CD4-positive, CD25-positive, alpha-beta regulatory T cell (primary cell): ENCODE results near the gene ANO6. TPM values are rescaled to one million over a fixed set of nuclear protein-coding genes. Genes with fewer than 3 reads are reported as not detected.

ENCODE experiments used
- ATAC-seq, 2 donors: fragments of 150-1000 bp; cut with Tn5 transposase; one replicate each; pipeline ENCODE4 v1.10.0; 2021; ENCODE audit warnings: low read depth in 2 of 2, moderate number of reproducible peaks in 2 of 2, moderate library complexity in 1 of 2
- DNase-seq, 3 donors: peaks; one replicate each; pipeline versions ENCODE4 v3.0.0 to v3.0.0-alpha.2; 2012 to 2022; ENCODE audit warnings: mixed read lengths in 1 of 3
- H3K27ac ChIP-seq: one replicate; pipeline ENCODE4 v1.7.0; 2013; ENCODE audit warnings: mild to moderate bottlenecking, low read length; ENCODE audit not compliant: insufficient read depth, poor library complexity, severe bottlenecking
- H3K27me3 ChIP-seq: one replicate; pipeline ENCODE4 v1.7.0; 2013; ENCODE audit warnings: low read length; ENCODE audit not compliant: control insufficient read depth, insufficient read depth
- H3K36me3 ChIP-seq: one replicate; pipeline ENCODE4 v1.7.0; 2013; ENCODE audit warnings: mild to moderate bottlenecking, low read length, moderate library complexity; ENCODE audit not compliant: control insufficient read depth, insufficient read depth
- H3K4me1 ChIP-seq: 2 replicates; pipeline ENCODE4 v1.7.0; 2013; ENCODE audit warnings: mild to moderate bottlenecking, low read length; ENCODE audit not compliant: insufficient read depth, control insufficient read depth, poor library complexity, severe bottlenecking
- H3K4me3 ChIP-seq: one replicate; pipeline ENCODE4 v1.7.0; 2013; ENCODE audit warnings: low read depth, mild to moderate bottlenecking, low read length, moderate library complexity
- H3K9me3 ChIP-seq, 2 experiments: 1 replicate in 1 of 2; 2 replicates in 1 of 2; pipeline ENCODE4 v1.7.0; 2013; ENCODE audit warnings: low read length in 2 of 2, mild to moderate bottlenecking in 1 of 2, moderate library complexity in 1 of 2; ENCODE audit not compliant: control insufficient read depth in 2 of 2
- H3K27ac Mint-ChIP-seq, 3 donors: one replicate each; pipeline ENCODE4 v1.8.0; 2020 to 2022; ENCODE audit warnings: mild to moderate bottlenecking in 3 of 3, mixed read lengths in 3 of 3, moderate library complexity in 2 of 3
- H3K27me3 Mint-ChIP-seq: one replicate; pipeline ENCODE4 v1.8.0; 2022; ENCODE audit warnings: mild to moderate bottlenecking, mixed read lengths
- H3K36me3 Mint-ChIP-seq: one replicate; pipeline ENCODE4 v1.8.0; 2020; ENCODE audit warnings: mixed read lengths
- H3K4me1 Mint-ChIP-seq, 4 donors: one replicate each; pipeline ENCODE4 v1.8.0; 2020 to 2022; ENCODE audit warnings: mixed read lengths in 4 of 4, mild to moderate bottlenecking in 1 of 4
- H3K4me3 Mint-ChIP-seq, 4 donors: one replicate each; pipeline ENCODE4 v1.8.0; 2020 to 2022; ENCODE audit warnings: mild to moderate bottlenecking in 4 of 4, mixed read lengths in 4 of 4, moderate library complexity in 3 of 4
- H3K9me3 Mint-ChIP-seq, 7 donors: one replicate each; pipeline ENCODE4 v1.8.0; 2020 to 2022; ENCODE audit warnings: mixed read lengths in 7 of 7, mild to moderate bottlenecking in 3 of 7, moderate library complexity in 2 of 7
- polyA plus RNA-seq, 4 donors: library from polyadenylated mRNA; unstranded; fragments of 300-500 nt; fragmentation: Illumina TruSeq; gene quantifications; one replicate each; pipeline ENCODE4 v1.2.3, GENCODE V29; 2021
- total RNA-seq: library from RNA; stranded (reverse); gene quantifications from one replicate; pipeline ENCODE4 v1.2.3, GENCODE V29; 2022

The ANO6 gene
- total and polyA plus RNA-seq, 5 donors from 2014 or later: 19.9 to 30.1 (median 24.7) TPM

- H3K4me3 ChIP-seq: no peak overlapping the region
- DNase-seq (no peak), ATAC-seq (no peak)
- Mint-ChIP-seq H3K27ac (no peak overlapping the region), H3K9me3 (peaks cover 0 to 4% (median 0%) of the 10 kb centered on the region in 7 donors), H3K36me3 (no peaks in the 10 kb centered on the region), H3K27me3 (peaks cover 8% of the 10 kb centered on the region), H3K4me1 (no peaks in the 10 kb centered on the region), H3K4me3 (no peak overlapping the region)
- H3K36me3 ChIP-seq: no peaks in the 10 kb centered on the region
- no peaks in the 10 kb centered on the region for H3K4me1 ChIP-seq
- H3K9me3 ChIP-seq: no peaks in the 10 kb centered on the region
- peaks cover 2% of the 10 kb centered on the region for H3K27me3 ChIP-seq
- H3K27ac ChIP-seq: no peak overlapping the region
Measured at GRCh38 chr12:45458854-45459807, 243.2 kb downstream of the ANO6 start.

- ATAC-seq (no peak), DNase-seq (no peak)
- Histone ChIP-seq H3K27me3 (peaks cover 2% of the 10 kb centered on the region), H3K9me3 (no peaks in the 10 kb centered on the region), H3K36me3 (no peaks in the 10 kb centered on the region), H3K4me1 (no peaks in the 10 kb centered on the region), H3K4me3 (no peak overlapping the region), H3K27ac (no peak overlapping the region)
- no peaks in the 10 kb centered on the region for H3K36me3 Mint-ChIP-seq
- peaks cover 0 to 4% (median 0%) of the 10 kb centered on the region in 7 donors for H3K9me3 Mint-ChIP-seq
- no peak overlapping the region for H3K4me3 Mint-ChIP-seq
- H3K27ac Mint-ChIP-seq: no peak overlapping the region
- peaks cover 19% of the 10 kb centered on the region for H3K27me3 Mint-ChIP-seq
- no peaks in the 10 kb centered on the region for H3K4me1 Mint-ChIP-seq
Measured at GRCh38 chr12:45462506-45462905, 246.6 kb downstream of the ANO6 start.

GRCh38 chr12:45464699-45465098 lies 248.8 kb downstream of the ANO6 start:
- H3K36me3 Mint-ChIP-seq: no peaks in the 10 kb centered on the region
- no peak overlapping the region for H3K27ac Mint-ChIP-seq
- Histone ChIP-seq H3K9me3 (no peaks in the 10 kb centered on the region), H3K36me3 (no peaks in the 10 kb centered on the region), H3K27ac (no peak overlapping the region), H3K4me3 (no peak overlapping the region), H3K4me1 (no peaks in the 10 kb centered on the region), H3K27me3 (peaks cover 2% of the 10 kb centered on the region)
- H3K27me3 Mint-ChIP-seq: peaks cover 19% of the 10 kb centered on the region
- H3K9me3 Mint-ChIP-seq: peaks cover 0 to 4% (median 0%) of the 10 kb centered on the region in 7 donors
- no peak for DNase-seq
- ATAC-seq: no peak
- H3K4me1 Mint-ChIP-seq: no peaks in the 10 kb centered on the region
- H3K4me3 Mint-ChIP-seq: no peak overlapping the region

- Histone ChIP-seq H3K4me1 (no peaks in the 10 kb centered on the region), H3K4me3 (no peak overlapping the region), H3K27me3 (no peaks in the 10 kb centered on the region), H3K27ac (no peak overlapping the region), H3K36me3 (no peaks in the 10 kb centered on the region), H3K9me3 (no peaks in the 10 kb centered on the region)
- Mint-ChIP-seq H3K27ac (no peak overlapping the region), H3K27me3 (peaks cover 12% of the 10 kb centered on the region), H3K36me3 (no peaks in the 10 kb centered on the region), H3K9me3 (peaks cover 0 to 8% (median 0%) of the 10 kb centered on the region in 7 donors), H3K4me3 (no peak overlapping the region), H3K4me1 (no peaks in the 10 kb centered on the region)
- ATAC-seq (no peak), DNase-seq (no peak)
Measured at GRCh38 chr12:45468751-45469615, 253.1 kb downstream of the ANO6 start.

- Histone ChIP-seq H3K4me1 (no peaks in the 10 kb centered on the region), H3K27me3 (no peaks in the 10 kb centered on the region), H3K36me3 (no peaks in the 10 kb centered on the region), H3K4me3 (no peak overlapping the region), H3K9me3 (no peaks in the 10 kb centered on the region), H3K27ac (no peak overlapping the region)
- Mint-ChIP-seq H3K27me3 (peaks cover 8% of the 10 kb centered on the region), H3K4me1 (no peaks in the 10 kb centered on the region), H3K27ac (no peak overlapping the region), H3K4me3 (no peak overlapping the region), H3K36me3 (no peaks in the 10 kb centered on the region), H3K9me3 (peaks cover 0 to 8% (median 0%) of the 10 kb centered on the region in 7 donors)
- ATAC-seq: no peak
- DNase-seq: no peak
Measured at GRCh38 chr12:45469902-45470301, 254.0 kb downstream of the ANO6 start.

- DNase-seq (no peak), ATAC-seq (no peak)
- Histone ChIP-seq H3K27ac (no peak overlapping the region), H3K9me3 (peaks cover under 1% of the 10 kb centered on the region in 2 experiments), H3K4me3 (no peak overlapping the region), H3K36me3 (no peaks in the 10 kb centered on the region), H3K27me3 (peaks cover 5% of the 10 kb centered on the region), H3K4me1 (no peaks in the 10 kb centered on the region)
- Mint-ChIP-seq H3K4me1 (no peaks in the 10 kb centered on the region), H3K27me3 (peaks cover 15% of the 10 kb centered on the region), H3K36me3 (peaks cover 3% of the 10 kb centered on the region), H3K27ac (no peak overlapping the region), H3K9me3 (peaks cover 0 to 13% (median 3%) of the 10 kb centered on the region in 7 donors), H3K4me3 (no peak overlapping the region)
Measured at GRCh38 chr12:45473636-45474035, 257.7 kb downstream of the ANO6 start.

GRCh38 chr12:45475594-45475993 lies 259.7 kb downstream of the ANO6 start:
- H3K27me3 Mint-ChIP-seq: peaks cover 24% of the 10 kb centered on the region
- peaks cover 0 to 26% (median 6%) of the 10 kb centered on the region in 7 donors for H3K9me3 Mint-ChIP-seq
- Histone ChIP-seq H3K27ac (no peak overlapping the region), H3K4me1 (no peaks in the 10 kb centered on the region), H3K4me3 (no peak overlapping the region), H3K9me3 (peaks cover 6 to 7% of the 10 kb centered on the region in 2 experiments), H3K36me3 (no peaks in the 10 kb centered on the region), H3K27me3 (peaks cover 7% of the 10 kb centered on the region)
- H3K36me3 Mint-ChIP-seq: peaks cover 3% of the 10 kb centered on the region
- H3K4me3 Mint-ChIP-seq: no peak overlapping the region
- H3K27ac Mint-ChIP-seq: no peak overlapping the region
- DNase-seq (no peak), ATAC-seq (no peak)
- no peaks in the 10 kb centered on the region for H3K4me1 Mint-ChIP-seq
